ENCODE results near the gene TAB2.

The TAB2 gene

GRCh38 chr6:149365197-149365596 is 47.7 kb downstream of the TAB2 start:
- in situ Hi-C loops (cut with MboI; ENCODE audit: low sequenced_read_pairs): no loop called here

- in situ Hi-C loops (cut with MboI; ENCODE audit: low sequenced_read_pairs): no loop called here
Observed at GRCh38 chr6:149366267-149366921, 48.9 kb downstream of the TAB2 start.

GRCh38 chr6:149368065-149368464 is 50.6 kb downstream of the TAB2 start:
- in situ Hi-C loops (cut with MboI; ENCODE audit: low sequenced_read_pairs): no loop called here

- in situ Hi-C loops (cut with MboI; ENCODE audit: low sequenced_read_pairs): no loop called here
Observed at GRCh38 chr6:149371154-149371553, 53.6 kb downstream of the TAB2 start.

- in situ Hi-C loops (cut with MboI; ENCODE audit: low sequenced_read_pairs): no loop called here
Observed at GRCh38 chr6:149372062-149372461, 54.5 kb downstream of the TAB2 start.

- in situ Hi-C loops (cut with MboI; ENCODE audit: low sequenced_read_pairs): no loop called here
Observed at GRCh38 chr6:149373511-149373910, 56.0 kb downstream of the TAB2 start.

GRCh38 chr6:149379977-149380376 is 62.5 kb downstream of the TAB2 start:
- in situ Hi-C loops (cut with MboI; ENCODE audit: low sequenced_read_pairs): no loop called here

- in situ Hi-C loops (cut with MboI; ENCODE audit: low sequenced_read_pairs): no loop called here
Observed at GRCh38 chr6:149380523-149380922, 63.0 kb downstream of the TAB2 start.

- in situ Hi-C loops (cut with MboI; ENCODE audit: low sequenced_read_pairs): no loop called here
Observed at GRCh38 chr6:149383371-149383770, 65.9 kb downstream of the TAB2 start.

GRCh38 chr6:149384464-149384863 is 67.0 kb downstream of the TAB2 start:
- in situ Hi-C loops (cut with MboI; ENCODE audit: low sequenced_read_pairs): no loop called here

- in situ Hi-C loops (cut with MboI; ENCODE audit: low sequenced_read_pairs): no loop called here
Observed at GRCh38 chr6:149385998-149386646, 68.6 kb downstream of the TAB2 start.

- in situ Hi-C loops (cut with MboI; ENCODE audit: low sequenced_read_pairs): no loop called here
Observed at GRCh38 chr6:149387779-149388512, 70.4 kb downstream of the TAB2 start.

- in situ Hi-C loops (cut with MboI; ENCODE audit: low sequenced_read_pairs): no loop called here
Observed at GRCh38 chr6:149389509-149390297, 72.2 kb downstream of the TAB2 start.

- in situ Hi-C loops (cut with MboI; ENCODE audit: low sequenced_read_pairs): no loop called here
Observed at GRCh38 chr6:149392093-149392492, 74.6 kb downstream of the TAB2 start.

GRCh38 chr6:149392535-149392934 is 75.0 kb downstream of the TAB2 start:
- in situ Hi-C loops (cut with MboI; ENCODE audit: low sequenced_read_pairs): no loop called here

GRCh38 chr6:149393002-149393679 is 75.6 kb downstream of the TAB2 start:
- in situ Hi-C loops (cut with MboI; ENCODE audit: low sequenced_read_pairs): no loop called here

- in situ Hi-C loops (cut with MboI; ENCODE audit: low sequenced_read_pairs): no loop called here
Observed at GRCh38 chr6:149395185-149395584, 77.7 kb downstream of the TAB2 start.

- in situ Hi-C loops (cut with MboI; ENCODE audit: low sequenced_read_pairs): no loop called here
Observed at GRCh38 chr6:149397384-149397783, 79.9 kb downstream of the TAB2 start.

GRCh38 chr6:149400050-149400449 is 82.5 kb downstream of the TAB2 start, which contains the start of gene SUMO4:
Gene SUMO4 (plus strand): TSS chr6:149400262. CDS start chr6:149400392, 130 bp downstream.
- in situ Hi-C loops (cut with MboI; ENCODE audit: low sequenced_read_pairs): loop anchor here (25.0 kb wide), 1 partner anchor 213 kb away; no protein-coding TSS in a partner anchor

GRCh38 chr6:149403534-149403933 is 86.0 kb downstream of the TAB2 start:
- in situ Hi-C loops (cut with MboI; ENCODE audit: low sequenced_read_pairs): loop anchor here (25.0 kb wide), 1 partner anchor 216 kb away; no protein-coding TSS in a partner anchor
